H1 (cell line): Measurements from ENCODE around the gene NF1. TPM values are rescaled to one million over a fixed set of nuclear protein-coding genes. Genes with fewer than 3 reads are reported as not detected.

Source experiments
- CREB1 ChIP-seq: IDR thresholded peaks from 2 replicates; pipeline ENCODE4 v1.6.1; 2012; ENCODE audit warnings: inconsistent platforms
- MAX ChIP-seq: IDR thresholded peaks from 2 replicates; pipeline ENCODE4 v1.6.1; 2012; ENCODE audit warnings: inconsistent platforms
- NRF1 ChIP-seq: IDR thresholded peaks from 2 replicates; pipeline ENCODE4 v1.6.1; 2011; ENCODE audit warnings: mild to moderate bottlenecking, low read depth, low read length, improper control_type of control experiment
- POU5F1 ChIP-seq: IDR thresholded peaks from 2 replicates; pipeline ENCODE4 v1.6.1; 2011; ENCODE audit warnings: low read depth, mild to moderate bottlenecking, low read length, moderate library complexity
- RBBP5 ChIP-seq: IDR thresholded peaks from 2 replicates; pipeline ENCODE4 v1.7.1; 2012; ENCODE audit warnings: low read depth, mild to moderate bottlenecking, inconsistent platforms, low read length, moderate library complexity, borderline replicate concordance
- polyA plus RNA-seq, 7 experiments: library from polyadenylated mRNA; depleted of rRNA in 3 of 7; stranded (reverse) in 5 of 7; unstranded in 2 of 7; fragments of >200 nt in 5 of 7; fragments of 200-250 nt in 2 of 7; gene quantifications; 1 replicate in 5 of 7; 2 replicates in 1 of 7; 4 replicates in 1 of 7; pipeline versions ENCODE4 v1.2.1 to v1.2.3, GENCODE V29; 2011 to 2013; ENCODE audit warnings: missing spikeins in 2 of 7, mixed read lengths in 2 of 7
- total RNA-seq: library from RNA; stranded (reverse); fragmentation: NEBNext Ultra II Directional; extraction: Animal tissue kit (Norgen Biotek cat#: 25700); gene quantifications from 2 replicates; pipeline ENCODE4 v1.2.1, GENCODE V29; 2021

NF1 gene
- total and polyA plus RNA-seq, 2 of the 8 experiments (the other 6 are each of a cell fraction or from before 2014, with no cell fraction given) = 19.3 to 29.6 TPM

- TF ChIP-seq NRF1 (no peak), CREB1 (no peak), MAX (no peak), POU5F1 (no peak), RBBP5 (no peak)
- TF ChIP-seq, all 59 proteins: peak for 0
These were observed 216.1 kb downstream of the NF1 start (continued) for GRCh38 chr17:31310886-31311285.
